HCT116 (cell line): ENCODE measurements around the gene COL18A1. TPM values are rescaled to one million over a fixed set of nuclear protein-coding genes. Genes with fewer than 3 reads are reported as not detected.

Source experiments
- ATAC-seq: fragments of 200-7000 bp; cut with Tn5 transposase; 2 replicates; pipeline ENCODE4 v1.9.1; 2020; ENCODE audit warnings: mild to moderate bottlenecking, moderate library complexity
- BruUV-seq: library from RNA; stranded (reverse); fragments of 400-500 nt; replicated peaks from 2 replicates; lab custom pipeline; 2021; lab: Mats Ljungman, UMichigan
- CTCF ChIA-PET: fragments of 300-600 bp; sonication (Branson Sonifier 250); formaldehyde crosslinking; loops from one replicate; lab custom pipeline; 2021; ENCODE audit warnings: antibody characterized with exemption; lab: Charles Lee
- POLR2A ChIA-PET: fragments of 300-600, 350-600 bp; sonication (Branson Sonifier 250); formaldehyde crosslinking; loops from one replicate; lab custom pipeline; 2021; ENCODE audit warnings: antibody characterized with exemption; lab: Charles Lee
- RAD21 ChIA-PET, 2 experiments: fragments of 300-600 bp; sonication (Branson Sonifier 250); formaldehyde crosslinking; loops; one replicate each; lab custom pipeline; 2023; ENCODE audit warnings: low total read pairs in 2 of 2; ENCODE audit not compliant: uncharacterized antibody in 2 of 2, unreplicated experiment in 2 of 2, low non-redundant PET in 1 of 2; lab: Charles Lee
- DNase-seq: peaks from one replicate; pipeline ENCODE4 v3.0.0-alpha.2; 2010; ENCODE audit warnings: low read depth, low spot score
- H2AFZ ChIP-seq: fragments of 200-600 bp; shearing (Covaris generic), sonication (generic); 2 replicates; pipeline ENCODE4 v1.6.1; 2017; ENCODE audit warnings: low read depth, mixed run types, mixed read lengths, antibody characterized with exemption, low read length; ENCODE audit not compliant: poor library complexity, severe bottlenecking
- H3K27ac ChIP-seq: 2 replicates; pipeline ENCODE4 v1.5.1; 2012; ENCODE audit warnings: low read depth, low read length
- H3K27me3 ChIP-seq: fragments of 200-600 bp; sonication (generic); 2 replicates; pipeline ENCODE4 v1.6.1; 2016; ENCODE audit warnings: mixed run types, low read length, mixed read lengths; ENCODE audit not compliant: insufficient read depth
- H3K36me3 ChIP-seq, 2 experiments: fragments of 200-500 bp in 1 of 2; fragments of 200-600 bp in 1 of 2; sonication (Bioruptor generic) in 1 of 2; sonication (generic) in 1 of 2; 2 replicates each; pipeline versions ENCODE4 v1.5.1 to v1.6.1; 2014 to 2016; ENCODE audit warnings: low read length in 2 of 2, inconsistent platforms in 1 of 2, mixed read lengths in 1 of 2, mixed run types in 1 of 2; ENCODE audit not compliant: insufficient read depth in 2 of 2, control insufficient read depth in 1 of 2
- H3K4me1 ChIP-seq, 2 experiments: fragments of 200-600 bp in 1 of 2; sonication (generic) in 1 of 2; 2 replicates each; pipeline versions ENCODE4 v1.5.1 to v1.6.1; 2012 to 2017; ENCODE audit warnings: low read length in 2 of 2, inconsistent platforms in 1 of 2, mild to moderate bottlenecking in 1 of 2, mixed read lengths in 1 of 2, mixed run types in 1 of 2, moderate library complexity in 1 of 2; ENCODE audit not compliant: insufficient read depth in 2 of 2, control insufficient read depth in 1 of 2
- H3K4me2 ChIP-seq: fragments of 200-600 bp; sonication (generic); 2 replicates; pipeline ENCODE4 v1.6.1; 2017; ENCODE audit warnings: mixed run types, low read length, mixed read lengths
- H3K4me3 ChIP-seq, 2 experiments: fragments of 200-600 bp in 1 of 2; sonication (generic) in 1 of 2; replicated peaks in 1 of 2; 2 replicates each; pipeline ENCODE4 v1.5.1; 2011 to 2016; ENCODE audit warnings: low read length in 2 of 2, control low read depth in 1 of 2, low read depth in 1 of 2, mild to moderate bottlenecking in 1 of 2, mixed read lengths in 1 of 2, mixed run types in 1 of 2
- H3K79me2 ChIP-seq: fragments of 200-600 bp; sonication (generic); 2 replicates; pipeline ENCODE4 v1.6.1; 2017; ENCODE audit warnings: mild to moderate bottlenecking, mixed run types, low read length, moderate library complexity, mixed read lengths; ENCODE audit not compliant: insufficient read depth
- H3K9ac ChIP-seq: fragments of 200-600 bp; sonication (generic); 2 replicates; pipeline ENCODE4 v1.6.1; 2016; ENCODE audit warnings: low read length, mixed read lengths
- H3K9me2 ChIP-seq: fragments of 200-600 bp; sonication (generic), shearing (Covaris generic); 2 replicates; pipeline ENCODE4 v1.6.1; 2017; ENCODE audit warnings: mixed run types, mild to moderate bottlenecking, moderate library complexity; ENCODE audit not compliant: insufficient read depth
- H3K9me3 ChIP-seq, 2 experiments: fragments of 200-500 bp in 1 of 2; fragments of 200-600 bp in 1 of 2; sonication (Bioruptor generic) in 1 of 2; sonication (generic) in 1 of 2; 2 replicates each; pipeline ENCODE4 v1.6.1; 2014 to 2017; ENCODE audit warnings: low read length in 2 of 2, mixed read lengths in 2 of 2, inconsistent platforms in 1 of 2, low read depth in 1 of 2, mild to moderate bottlenecking in 1 of 2, mixed run types in 1 of 2, moderate library complexity in 1 of 2; ENCODE audit not compliant: control insufficient read depth in 1 of 2, insufficient read depth in 1 of 2
- H4K20me1 ChIP-seq: fragments of 200-600 bp; sonication (generic), shearing (Covaris generic); 2 replicates; pipeline ENCODE4 v1.6.1; 2017; ENCODE audit warnings: mixed run types, mild to moderate bottlenecking, moderate library complexity; ENCODE audit not compliant: insufficient read depth
- CBX3 ChIP-seq: IDR thresholded peaks from 2 replicates; pipeline ENCODE4 v1.6.1; 2012; ENCODE audit warnings: low read depth
- CEBPB ChIP-seq: IDR thresholded peaks from 2 replicates; pipeline ENCODE4 v1.6.1; 2012; ENCODE audit warnings: low read depth
- EGR1 ChIP-seq: IDR thresholded peaks from 2 replicates; pipeline ENCODE4 v1.6.1; 2012; ENCODE audit warnings: low read depth
- ELF1 ChIP-seq: IDR thresholded peaks from 2 replicates; pipeline ENCODE4 v1.6.1; 2012; ENCODE audit warnings: low read depth, borderline replicate concordance
- EZH2phosphoT487 ChIP-seq: fragments of 200-600 bp; IDR thresholded peaks from 2 replicates; pipeline ENCODE4 v1.6.1; 2018; ENCODE audit warnings: antibody characterized with exemption, borderline replicate concordance
- JUND ChIP-seq: IDR thresholded peaks from 2 replicates; pipeline ENCODE4 v1.6.1; 2012
- POLR2A ChIP-seq: IDR thresholded peaks from 2 replicates; pipeline ENCODE4 v1.7.0; 2011; ENCODE audit warnings: borderline replicate concordance; ENCODE audit not compliant: insufficient read depth, insufficient read length; ENCODE audit errors: extremely low read depth
- POLR2AphosphoS5 ChIP-seq: IDR thresholded peaks from 2 replicates; pipeline ENCODE4 v1.6.1; 2011; ENCODE audit warnings: mild to moderate bottlenecking, low read depth, low read length, moderate library complexity
- RAD21 ChIP-seq: IDR thresholded peaks from 2 replicates; pipeline ENCODE4 v1.6.1; 2012; ENCODE audit warnings: low read depth, mild to moderate bottlenecking
- SIN3A ChIP-seq: IDR thresholded peaks from 2 replicates; pipeline ENCODE4 v1.6.1; 2012; ENCODE audit warnings: low read depth
- SP1 ChIP-seq: IDR thresholded peaks from 2 replicates; pipeline ENCODE4 v1.6.1; 2012; ENCODE audit warnings: low read depth
- SRF ChIP-seq: IDR thresholded peaks from 2 replicates; pipeline ENCODE4 v1.6.1; 2012; ENCODE audit warnings: low read depth
- TCF7L2 ChIP-seq: IDR thresholded peaks from 2 replicates; pipeline ENCODE4 v1.7.0; 2011; ENCODE audit warnings: borderline replicate concordance, inconsistent platforms; ENCODE audit not compliant: insufficient read depth, insufficient read length; ENCODE audit errors: extremely low read depth
- ZFX ChIP-seq: fragments of 450-650 bp; IDR thresholded peaks from 2 replicates; pipeline ENCODE4 v1.6.1; 2017
- ZNF274 ChIP-seq: fragments of 200-500 bp; sonication (Bioruptor generic); IDR thresholded peaks from 2 replicates; pipeline ENCODE4 v1.6.1; 2014; ENCODE audit warnings: mild to moderate bottlenecking, low read depth, low read length, inconsistent platforms
- intact Hi-C: fragments of 100-400 bp; cut with micrococcal nuclease; formaldehyde crosslinking; loops from 2 replicates; pipeline ENCODE4 v1.10.0; 2022
- total RNA-seq: library from RNA; stranded (reverse); gene quantifications from one replicate; pipeline ENCODE4 v1.2.1, GENCODE V29; 2021; ENCODE audit not compliant: unreplicated experiment
- TF ChIP-seq, protein P1 (sequence below), 3 experiments: fragments of 200-600 bp in 1 of 3; sonication (generic) in 1 of 3; IDR thresholded peaks in 2 of 3; conservative IDR thresholded peaks in 1 of 3; 2 replicates each; pipeline ENCODE4 v1.5.1; 2012 to 2017; ENCODE audit warnings: low read depth in 2 of 3, low read length in 2 of 3, antibody characterized with exemption in 1 of 3, borderline replicate concordance in 1 of 3, control low read depth in 1 of 3, mild to moderate bottlenecking in 1 of 3, mixed read lengths in 1 of 3, mixed run types in 1 of 3, moderate library complexity in 1 of 3; ENCODE audit not compliant: insufficient read depth in 1 of 3
- TF ChIP-seq, protein P2 (sequence below): IDR thresholded peaks from 2 replicates; pipeline ENCODE4 v1.6.1; 2011; ENCODE audit warnings: mild to moderate bottlenecking, low read length, moderate library complexity; ENCODE audit not compliant: insufficient replicate concordance; ENCODE audit errors: extremely low read depth
- TF ChIP-seq, protein P3 (sequence below): IDR thresholded peaks from 2 replicates; pipeline ENCODE4 v1.6.1; 2012

COL18A1 gene
- total RNA-seq, 1 experiment from 2014 or later, result 59.5 TPM

DNA sequence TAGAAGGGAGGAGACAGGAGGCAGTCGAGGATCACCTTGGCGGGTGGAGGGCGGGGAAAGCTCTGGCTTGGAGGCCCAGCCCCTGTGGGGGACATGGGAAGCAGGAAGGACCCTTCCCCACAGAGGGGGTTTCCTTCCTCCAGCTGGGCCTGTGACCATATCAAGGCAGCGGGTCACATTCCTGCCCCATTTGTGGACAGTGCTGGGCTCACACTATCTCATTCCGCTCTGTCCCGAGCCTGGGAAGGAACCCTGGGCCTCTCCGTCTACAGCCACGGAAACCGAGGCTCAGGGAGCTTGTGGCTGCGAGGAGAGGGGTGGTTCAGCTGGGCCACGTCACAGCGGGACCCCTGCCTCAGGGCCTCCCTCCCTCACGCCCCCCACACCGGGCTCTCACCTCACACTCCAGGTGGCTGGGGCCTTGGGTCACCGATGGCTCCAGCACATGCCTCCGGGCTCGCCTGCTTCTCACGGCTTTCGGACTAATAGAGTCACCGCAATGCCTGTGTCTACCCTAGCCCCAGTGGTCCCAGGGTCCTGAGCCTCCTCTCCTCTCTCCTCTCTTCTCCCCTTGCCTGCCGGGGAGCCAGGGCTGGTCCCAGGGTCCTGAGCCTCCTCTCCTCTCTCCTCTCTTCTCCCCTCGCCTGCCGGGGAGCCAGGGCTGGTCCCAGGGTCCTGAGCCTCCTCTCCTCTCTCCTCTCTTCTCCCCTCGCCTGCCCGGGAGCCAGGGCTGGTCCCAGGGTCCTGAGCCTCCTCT is 80.9 kb downstream of the COL18A1 start:
- POLR2A ChIA-PET, result no interaction called here
- RAD21 ChIA-PET, result no interaction called here
- H3K27ac ChIP-seq, result no peak overlapping the region
- no peak overlapping the region for H3K4me3 ChIP-seq
- H3K79me2 ChIP-seq, result no peaks in the 10 kb centered on the region
- H3K27me3 ChIP-seq, result no peaks in the 10 kb centered on the region
- no TSS peak for BruUV-seq
- no peak overlapping the region for H3K9ac ChIP-seq
- peaks cover 0 to 9% of the 10 kb centered on the region in 2 experiments; a peak in 1 of 4 replicates for H3K36me3 ChIP-seq
- DNase-seq (no peak), ATAC-seq (no peak)
- H4K20me1 ChIP-seq, result no peaks in the 10 kb centered on the region
- no peaks in the 10 kb centered on the region for H3K4me1 ChIP-seq
- CTCF ChIA-PET, result no interaction called here
- no peak overlapping the region for H3K4me2 ChIP-seq
- H3K9me2 ChIP-seq, result no peaks in the 10 kb centered on the region
- no peaks in the 10 kb centered on the region for H3K9me3 ChIP-seq
- intact Hi-C loops, result no loop called here
- TF ChIP-seq, protein P1, sequence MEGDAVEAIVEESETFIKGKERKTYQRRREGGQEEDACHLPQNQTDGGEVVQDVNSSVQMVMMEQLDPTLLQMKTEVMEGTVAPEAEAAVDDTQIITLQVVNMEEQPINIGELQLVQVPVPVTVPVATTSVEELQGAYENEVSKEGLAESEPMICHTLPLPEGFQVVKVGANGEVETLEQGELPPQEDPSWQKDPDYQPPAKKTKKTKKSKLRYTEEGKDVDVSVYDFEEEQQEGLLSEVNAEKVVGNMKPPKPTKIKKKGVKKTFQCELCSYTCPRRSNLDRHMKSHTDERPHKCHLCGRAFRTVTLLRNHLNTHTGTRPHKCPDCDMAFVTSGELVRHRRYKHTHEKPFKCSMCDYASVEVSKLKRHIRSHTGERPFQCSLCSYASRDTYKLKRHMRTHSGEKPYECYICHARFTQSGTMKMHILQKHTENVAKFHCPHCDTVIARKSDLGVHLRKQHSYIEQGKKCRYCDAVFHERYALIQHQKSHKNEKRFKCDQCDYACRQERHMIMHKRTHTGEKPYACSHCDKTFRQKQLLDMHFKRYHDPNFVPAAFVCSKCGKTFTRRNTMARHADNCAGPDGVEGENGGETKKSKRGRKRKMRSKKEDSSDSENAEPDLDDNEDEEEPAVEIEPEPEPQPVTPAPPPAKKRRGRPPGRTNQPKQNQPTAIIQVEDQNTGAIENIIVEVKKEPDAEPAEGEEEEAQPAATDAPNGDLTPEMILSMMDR (IDR thresholded peaks at IDR 0.05 in 2 of 3, conservative IDR thresholded peaks at IDR 0.05 in 1 of 3; ENCODE audit: borderline replicate concordance in 1 of 3, insufficient read depth in 1 of 3, low read depth in 2 of 3, low read length in 2 of 3), result no peak
- no peak for TF ChIP-seq ELF1
- TF ChIP-seq POLR2A, result no peak
- no peak for TF ChIP-seq POLR2AphosphoS5
- no peak for TF ChIP-seq CBX3
- no peak for TF ChIP-seq ZFX
- TF ChIP-seq ZNF274, result no peak
- TF ChIP-seq SRF, result no peak
- no peak for TF ChIP-seq SIN3A
- TF ChIP-seq CEBPB, result no peak
- TF ChIP-seq TCF7L2, result no peak
- TF ChIP-seq, protein P2, sequence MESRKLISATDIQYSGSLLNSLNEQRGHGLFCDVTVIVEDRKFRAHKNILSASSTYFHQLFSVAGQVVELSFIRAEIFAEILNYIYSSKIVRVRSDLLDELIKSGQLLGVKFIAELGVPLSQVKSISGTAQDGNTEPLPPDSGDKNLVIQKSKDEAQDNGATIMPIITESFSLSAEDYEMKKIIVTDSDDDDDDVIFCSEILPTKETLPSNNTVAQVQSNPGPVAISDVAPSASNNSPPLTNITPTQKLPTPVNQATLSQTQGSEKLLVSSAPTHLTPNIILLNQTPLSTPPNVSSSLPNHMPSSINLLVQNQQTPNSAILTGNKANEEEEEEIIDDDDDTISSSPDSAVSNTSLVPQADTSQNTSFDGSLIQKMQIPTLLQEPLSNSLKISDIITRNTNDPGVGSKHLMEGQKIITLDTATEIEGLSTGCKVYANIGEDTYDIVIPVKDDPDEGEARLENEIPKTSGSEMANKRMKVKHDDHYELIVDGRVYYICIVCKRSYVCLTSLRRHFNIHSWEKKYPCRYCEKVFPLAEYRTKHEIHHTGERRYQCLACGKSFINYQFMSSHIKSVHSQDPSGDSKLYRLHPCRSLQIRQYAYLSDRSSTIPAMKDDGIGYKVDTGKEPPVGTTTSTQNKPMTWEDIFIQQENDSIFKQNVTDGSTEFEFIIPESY, result no peak
- TF ChIP-seq, protein P3, sequence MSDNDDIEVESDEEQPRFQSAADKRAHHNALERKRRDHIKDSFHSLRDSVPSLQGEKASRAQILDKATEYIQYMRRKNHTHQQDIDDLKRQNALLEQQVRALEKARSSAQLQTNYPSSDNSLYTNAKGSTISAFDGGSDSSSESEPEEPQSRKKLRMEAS, result no peak
- no peak for TF ChIP-seq EGR1
- TF ChIP-seq SP1, result no peak
- TF ChIP-seq JUND, result no peak
- no peak for TF ChIP-seq RAD21
- TF ChIP-seq EZH2phosphoT487, result no peak
- no peak overlapping the region for H2AFZ ChIP-seq
